Measurements from ENCODE around the gene RFXAP.

RFXAP gene

GRCh38 chr13:36813225-36813624, 5.8 kb upstream of the RFXAP start:
- H3K4me3 ChIP-seq (ENCODE audit: low read length) = no peak overlapping the region
- no peak for DNase-seq (ENCODE audit: low read depth)
- no peak for TF ChIP-seq CTCF (IDR thresholded peaks at IDR 0.05; ENCODE audit: insufficient read depth, low read depth, low read length, missing control alignments)

- DNase-seq (ENCODE audit: low read depth) = peak; percentile 28
- no peak for TF ChIP-seq CTCF (IDR thresholded peaks at IDR 0.05; ENCODE audit: insufficient read depth, low read depth, low read length, missing control alignments)
- no peak overlapping the region for H3K4me3 ChIP-seq (ENCODE audit: low read length)
Observed at GRCh38 chr13:36814465-36814864, 4.6 kb upstream of the RFXAP start.

GRCh38 chr13:36815062-36815461, 4.0 kb upstream of the RFXAP start:
- peak; percentile 42 for TF ChIP-seq CTCF (IDR thresholded peaks at IDR 0.05; ENCODE audit: insufficient read depth, low read depth, low read length, missing control alignments)
- no peak overlapping the region for H3K4me3 ChIP-seq (ENCODE audit: low read length)
- no peak for DNase-seq (ENCODE audit: low read depth)

- DNase-seq (ENCODE audit: low read depth) = no peak
- no peak for TF ChIP-seq CTCF (IDR thresholded peaks at IDR 0.05; ENCODE audit: insufficient read depth, low read depth, low read length, missing control alignments)
Observed at GRCh38 chr13:36817996-36818803, 822 bp upstream of the RFXAP start.

GRCh38 chr13:36819739-36820090, 693 bp downstream of the RFXAP start:
- no peak for TF ChIP-seq CTCF (IDR thresholded peaks at IDR 0.05; ENCODE audit: insufficient read depth, low read depth, low read length, missing control alignments)
- DNase-seq (ENCODE audit: low read depth) = peak; percentile 20
- peak overlapping the region; percentile 69 for H3K4me3 ChIP-seq (ENCODE audit: low read length)

More at GRCh38 chr13:36817996-36818803, 822 bp upstream of the RFXAP start:
- H3K4me3 ChIP-seq (ENCODE audit: low read length) = peak overlapping the region; percentile 69

- H3K4me3 ChIP-seq (ENCODE audit: low read length) = peak overlapping the region; percentile 69
- no peak for DNase-seq (ENCODE audit: low read depth)
- no peak for TF ChIP-seq CTCF (IDR thresholded peaks at IDR 0.05; ENCODE audit: insufficient read depth, low read depth, low read length, missing control alignments)
Observed at GRCh38 chr13:36820222-36820621, 1.2 kb downstream of the RFXAP start.

- no peak overlapping the region for H3K4me3 ChIP-seq (ENCODE audit: low read length)
- no peak for TF ChIP-seq CTCF (IDR thresholded peaks at IDR 0.05; ENCODE audit: insufficient read depth, low read depth, low read length, missing control alignments)
- DNase-seq (ENCODE audit: low read depth) = no peak
Observed at GRCh38 chr13:36822785-36823184, 3.8 kb downstream of the RFXAP start.

Data from epithelial cell of esophagus (primary cell).